IPS DF 6.9 (cell line): Measurements from ENCODE around the gene S100A10.

Experiments
- DNase-seq: peaks from one replicate; pipeline ENCODE4 v3.0.0-alpha.2; 2013; ENCODE audit warnings: low read depth, low spot score
- H3K27ac ChIP-seq: one replicate; pipeline ENCODE4 v1.5.1; 2013; ENCODE audit warnings: low read length, control low read depth
- H3K27me3 ChIP-seq: 2 replicates; pipeline ENCODE4 v1.6.1; 2013; ENCODE audit warnings: mild to moderate bottlenecking, low read length; ENCODE audit not compliant: control insufficient read depth, insufficient read depth
- H3K36me3 ChIP-seq: 2 replicates; pipeline ENCODE4 v1.6.1; 2013; ENCODE audit warnings: low read length; ENCODE audit not compliant: control insufficient read depth, insufficient read depth
- H3K4me1 ChIP-seq: 2 replicates; pipeline ENCODE4 v1.6.1; 2013; ENCODE audit warnings: low read length; ENCODE audit not compliant: control insufficient read depth, insufficient read depth
- H3K4me3 ChIP-seq: 2 replicates; pipeline ENCODE4 v1.5.1; 2013; ENCODE audit warnings: mild to moderate bottlenecking, low read length
- H3K9me3 ChIP-seq: 2 replicates; pipeline ENCODE4 v1.6.1; 2013; ENCODE audit warnings: low read length, inconsistent platforms; ENCODE audit not compliant: control insufficient read depth, insufficient read depth
- WGBS: extraction: QIAGEN DNeasy Blood & Tissue Kit; methylation state at CpG from one replicate; pipeline ENCODE4 v1.1.7; 2013; ENCODE audit warnings: mixed read lengths, missing lambda C conversion rate; ENCODE audit not compliant: insufficient read length, insufficient coverage; 5-methylcytosine and 5-hydroxymethylcytosine counted together

S100A10 gene

GRCh38 chr1:151976858-151977257 lies 16.8 kb downstream of the S100A10 start:
- no CpG with 5 or more reads among the region's 3 CpGs for WGBS
- H3K4me3 ChIP-seq: no peak overlapping the region
- H3K27me3 ChIP-seq: no peaks in the 10 kb centered on the region
- H3K4me1 ChIP-seq: peaks cover 4% of the 10 kb centered on the region; the same call in 1 of the 2 replicates
- no peaks in the 10 kb centered on the region for H3K36me3 ChIP-seq
- H3K9me3 ChIP-seq: no peaks in the 10 kb centered on the region
- no peak for DNase-seq
- no peak overlapping the region for H3K27ac ChIP-seq

- H3K4me3 ChIP-seq: no peak overlapping the region
- H3K27ac ChIP-seq: no peak overlapping the region
Observed at GRCh38 chr1:151976015-151976343, 17.7 kb downstream of the S100A10 start.

DNA sequence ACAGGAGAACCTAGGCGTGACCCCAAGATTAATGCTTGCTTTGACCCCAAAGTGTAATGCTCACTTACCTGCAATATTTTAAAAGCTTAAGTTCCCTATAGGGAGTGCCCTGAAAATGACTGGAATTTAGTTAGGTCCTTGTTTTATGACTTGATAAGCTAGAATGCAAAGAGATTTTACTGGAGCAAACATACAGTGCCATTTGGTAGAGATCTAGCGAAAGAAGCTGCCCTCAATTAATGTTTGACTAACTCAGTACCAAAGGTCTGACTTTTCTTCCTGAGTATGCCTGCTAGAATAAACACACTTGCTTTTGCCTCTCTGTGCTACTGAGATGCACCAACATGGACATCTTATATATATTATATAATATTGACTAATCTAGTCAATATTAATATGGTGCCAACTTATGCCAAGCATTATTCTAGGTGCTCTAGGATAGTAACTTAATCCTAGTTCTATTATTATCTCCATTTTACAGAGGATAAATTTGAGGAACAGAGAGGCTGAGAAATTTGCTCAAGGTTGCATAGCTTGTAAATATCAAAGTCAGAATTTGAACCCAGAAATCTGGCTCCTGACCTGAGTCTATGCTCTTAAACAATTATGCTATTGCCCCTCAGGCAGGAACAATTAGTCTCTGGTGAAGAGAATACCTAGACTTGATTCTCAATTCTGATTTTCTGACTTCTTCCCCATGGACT lies 18.2 kb downstream of the S100A10 start:
- H3K4me3 ChIP-seq: no peak overlapping the region
- peaks cover 4% of the 10 kb centered on the region; the same call in 1 of the 2 replicates for H3K4me1 ChIP-seq
- WGBS: no CpG with 5 or more reads among the region's 2 CpGs
- H3K27ac ChIP-seq: no peak overlapping the region
- H3K27me3 ChIP-seq: no peaks in the 10 kb centered on the region
- H3K36me3 ChIP-seq: no peaks in the 10 kb centered on the region
- DNase-seq: no peak
- no peaks in the 10 kb centered on the region for H3K9me3 ChIP-seq

More at GRCh38 chr1:151976015-151976343, 17.7 kb downstream of the S100A10 start:
- DNase-seq: no peak
- Histone ChIP-seq H3K27me3 (no peaks in the 10 kb centered on the region), H3K9me3 (no peaks in the 10 kb centered on the region), H3K36me3 (no peaks in the 10 kb centered on the region), H3K4me1 (peaks cover 4% of the 10 kb centered on the region; the same call in 1 of the 2 replicates)

- no peaks in the 10 kb centered on the region for H3K9me3 ChIP-seq
- no peaks in the 10 kb centered on the region for H3K27me3 ChIP-seq
- no peak overlapping the region for H3K27ac ChIP-seq
- H3K4me1 ChIP-seq: peaks cover 4% of the 10 kb centered on the region; the same call in 1 of the 2 replicates
- no peak for DNase-seq
- no CpG with 5 or more reads among the region's 7 CpGs for WGBS
- H3K36me3 ChIP-seq: no peaks in the 10 kb centered on the region
- no peak overlapping the region for H3K4me3 ChIP-seq
Observed at GRCh38 chr1:151972542-151973248, 21.0 kb downstream of the S100A10 start.

DNA sequence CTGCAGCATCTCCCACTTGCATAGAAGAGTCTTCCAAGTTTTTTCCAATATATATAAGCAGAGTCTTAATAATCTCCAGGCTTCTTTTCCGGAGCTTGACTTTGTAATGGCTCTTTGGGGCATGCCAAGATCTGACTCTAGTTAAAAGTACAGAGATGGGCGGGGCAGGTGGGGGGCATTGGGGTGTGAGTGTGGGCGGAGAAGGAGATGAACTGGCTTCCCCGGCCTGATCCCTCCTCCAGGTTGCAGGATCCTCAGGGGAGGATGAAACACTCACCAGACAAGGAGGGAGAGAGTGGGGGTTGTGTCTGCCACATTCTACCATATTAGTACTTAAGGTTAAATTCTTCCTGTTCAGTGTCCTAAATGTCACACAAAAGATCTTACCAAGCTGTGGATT lies 23.0 kb downstream of the S100A10 start:
- H3K27me3 ChIP-seq: no peaks in the 10 kb centered on the region
- no peaks in the 10 kb centered on the region for H3K36me3 ChIP-seq
- no peak overlapping the region for H3K4me3 ChIP-seq
- H3K27ac ChIP-seq: no peak overlapping the region
- DNase-seq: no peak
- no CpG with 5 or more reads among the region's 4 CpGs for WGBS
- H3K9me3 ChIP-seq: no peaks in the 10 kb centered on the region
- H3K4me1 ChIP-seq: peaks cover 4% of the 10 kb centered on the region; the same call in 1 of the 2 replicates

DNA sequence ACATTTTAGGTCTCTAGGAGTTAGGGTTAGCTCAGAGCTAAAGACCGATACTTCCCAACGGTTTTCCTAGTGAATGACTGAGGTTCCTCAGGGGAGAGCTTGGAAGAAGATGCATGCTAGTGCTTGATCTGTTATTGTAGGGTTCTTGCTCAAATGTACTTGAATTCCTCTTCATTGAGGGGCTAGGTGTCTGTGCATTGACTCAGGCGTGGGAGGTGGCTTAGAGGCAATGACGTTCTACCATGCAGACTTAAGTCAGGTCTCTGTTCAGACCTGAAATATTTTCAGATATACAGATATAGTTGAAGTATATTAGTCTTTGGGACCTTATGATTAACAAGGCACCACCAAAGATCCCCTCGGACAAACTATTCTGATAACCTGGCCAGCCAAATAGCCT lies 23.5 kb downstream of the S100A10 start:
- Histone ChIP-seq H3K27me3 (no peaks in the 10 kb centered on the region), H3K36me3 (no peaks in the 10 kb centered on the region), H3K9me3 (no peaks in the 10 kb centered on the region), H3K4me3 (no peak overlapping the region), H3K27ac (no peak overlapping the region), H3K4me1 (peaks cover 4% of the 10 kb centered on the region; the same call in 1 of the 2 replicates)
- no peak for DNase-seq
- WGBS: no CpG with 5 or more reads among the region's 5 CpGs

- Histone ChIP-seq H3K9me3 (no peaks in the 10 kb centered on the region), H3K4me3 (no peak overlapping the region), H3K27me3 (no peaks in the 10 kb centered on the region), H3K36me3 (no peaks in the 10 kb centered on the region), H3K4me1 (peaks cover 4% of the 10 kb centered on the region; the same call in 1 of the 2 replicates), H3K27ac (no peak overlapping the region)
- no peak for DNase-seq
- no CpG with 5 or more reads among the region's 3 CpGs for WGBS
Observed at GRCh38 chr1:151968791-151969399, 24.8 kb downstream of the S100A10 start.

- no peaks in the 10 kb centered on the region for H3K36me3 ChIP-seq
- H3K27me3 ChIP-seq: no peaks in the 10 kb centered on the region
- H3K4me3 ChIP-seq: no peak overlapping the region
- WGBS: no CpG with 5 or more reads among the region's 4 CpGs
- H3K4me1 ChIP-seq: peaks cover 4% of the 10 kb centered on the region; the same call in 1 of the 2 replicates
- DNase-seq: no peak
- no peak overlapping the region for H3K27ac ChIP-seq
- no peaks in the 10 kb centered on the region for H3K9me3 ChIP-seq
Observed at GRCh38 chr1:151968058-151968457, 25.6 kb downstream of the S100A10 start.

- Histone ChIP-seq H3K36me3 (no peaks in the 10 kb centered on the region), H3K4me3 (no peak overlapping the region), H3K27ac (no peak overlapping the region), H3K27me3 (no peaks in the 10 kb centered on the region), H3K4me1 (no peaks in the 10 kb centered on the region; the same call in 1 of the 2 replicates), H3K9me3 (no peaks in the 10 kb centered on the region)
- WGBS: no CpG with 5 or more reads among the region's 1 CpG
- DNase-seq: no peak
Observed at GRCh38 chr1:151967091-151967490, 26.6 kb downstream of the S100A10 start.

DNA sequence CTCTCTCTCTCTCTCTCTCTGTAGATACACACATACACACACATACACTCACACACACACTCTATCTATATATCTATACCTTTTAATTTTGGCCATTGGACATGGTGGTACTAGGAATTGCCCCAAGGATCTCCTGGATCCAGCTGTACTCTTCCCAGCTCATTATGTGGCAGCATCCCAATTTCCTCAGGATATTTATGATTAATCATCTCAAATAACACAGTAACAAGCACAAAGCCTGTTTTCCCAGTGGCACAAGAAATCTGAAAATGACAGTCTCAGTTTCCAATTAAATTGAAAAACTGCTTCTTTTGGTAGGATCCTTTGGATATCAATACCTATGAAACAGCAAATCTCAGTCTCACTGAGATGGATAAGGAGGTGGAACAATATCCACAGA lies 27.6 kb downstream of the S100A10 start:
- Histone ChIP-seq H3K9me3 (no peaks in the 10 kb centered on the region), H3K4me3 (no peak overlapping the region), H3K27me3 (no peaks in the 10 kb centered on the region), H3K36me3 (no peaks in the 10 kb centered on the region), H3K27ac (no peak overlapping the region), H3K4me1 (no peaks in the 10 kb centered on the region; the same call in 1 of the 2 replicates)
- no peak for DNase-seq
